ENCODE results near the gene TLE1. TPM values are rescaled to one million over a fixed set of nuclear protein-coding genes. Genes with fewer than 3 reads are reported as not detected.

Gene TLE1
- total RNA-seq, 2 experiments from 2014 or later: 0.37 to 0.75 TPM

DNA sequence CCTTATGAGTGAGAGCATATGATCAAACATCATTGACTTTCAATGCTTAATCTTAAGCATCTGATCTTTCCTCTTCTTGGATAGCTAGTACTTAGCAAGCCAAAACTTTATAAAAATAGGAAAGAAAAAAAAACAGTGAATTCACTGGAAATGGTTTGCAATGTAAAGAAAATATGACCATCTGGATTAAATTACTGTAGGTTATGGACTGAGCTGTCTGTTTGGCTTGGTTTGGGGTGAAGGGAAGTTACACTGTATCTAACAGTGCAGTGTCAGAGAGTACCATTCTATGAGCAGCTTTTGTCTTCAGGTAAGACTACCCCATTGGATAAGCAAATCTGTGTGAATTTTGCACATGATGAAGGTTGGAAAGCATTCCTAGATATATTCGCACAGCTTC is 151.4 kb downstream of the TLE1 start:
- ChIA-PET CTCF (no interaction called here), POLR2A (no interaction called here)
- Mint-ChIP-seq H3K9me3 (no peaks in the 10 kb centered on the region), H3K27ac (no peak overlapping the region), H3K4me3 (no peak overlapping the region), H3K27me3 (no peaks in the 10 kb centered on the region), H3K36me3 (ENCODE audit: low read depth) (no peaks in the 10 kb centered on the region), H3K4me1 (no peaks in the 10 kb centered on the region)
- no peak for DNase-seq

GRCh38 chr9:81536242-81537025 is 152.9 kb downstream of the TLE1 start:
- Mint-ChIP-seq H3K36me3 (ENCODE audit: low read depth) (no peaks in the 10 kb centered on the region), H3K9me3 (no peaks in the 10 kb centered on the region), H3K4me1 (no peaks in the 10 kb centered on the region), H3K27ac (no peak overlapping the region), H3K27me3 (no peaks in the 10 kb centered on the region), H3K4me3 (no peak overlapping the region)
- DNase-seq: no peak
- ChIA-PET POLR2A (no interaction called here), CTCF (no interaction called here)

DNA sequence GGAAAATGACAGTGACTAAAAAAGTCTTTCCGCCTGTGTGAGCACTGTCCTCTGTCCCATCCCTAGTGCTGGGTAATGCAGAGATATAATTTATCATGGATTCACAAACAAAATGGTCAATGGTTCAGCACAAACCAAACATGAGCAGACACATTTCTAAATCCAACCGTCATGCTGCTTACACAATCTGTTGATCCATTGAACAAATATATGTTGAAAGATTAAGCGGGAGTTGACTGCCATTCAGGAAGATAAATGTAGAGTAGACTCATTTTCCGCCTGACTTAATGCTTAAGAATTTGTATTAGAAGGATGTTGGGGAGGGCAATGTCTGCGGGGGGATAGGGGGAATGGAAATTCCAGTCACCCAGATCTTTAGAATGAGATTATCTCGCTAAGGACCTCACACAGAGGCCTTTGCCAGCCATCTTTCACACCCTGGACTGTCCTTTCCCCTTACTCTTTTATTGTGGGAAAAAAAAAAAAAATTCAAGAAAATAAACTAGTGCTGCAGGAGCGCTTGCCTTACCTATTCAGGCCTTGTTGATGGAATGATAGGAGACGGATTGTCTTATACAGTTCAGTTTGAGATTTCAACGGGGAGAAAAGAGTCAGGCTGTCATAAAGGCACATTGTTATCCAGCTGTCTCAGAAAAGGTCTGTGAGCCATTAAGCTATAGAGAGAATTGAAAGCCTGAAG is 153.7 kb downstream of the TLE1 start:
- H3K36me3 Mint-ChIP-seq (ENCODE audit: low read depth): no peaks in the 10 kb centered on the region
- POLR2A ChIA-PET: no interaction called here
- H3K27ac Mint-ChIP-seq: no peak overlapping the region
- H3K27me3 Mint-ChIP-seq: no peaks in the 10 kb centered on the region
- H3K4me1 Mint-ChIP-seq: no peaks in the 10 kb centered on the region
- H3K9me3 Mint-ChIP-seq: peaks cover 2% of the 10 kb centered on the region
- CTCF ChIA-PET: no interaction called here
- no peak overlapping the region for H3K4me3 Mint-ChIP-seq
- no peak for DNase-seq

GRCh38 chr9:81534138-81534875 is 155.0 kb downstream of the TLE1 start:
- no peak overlapping the region for H3K4me3 Mint-ChIP-seq
- H3K36me3 Mint-ChIP-seq (ENCODE audit: low read depth): no peaks in the 10 kb centered on the region
- H3K9me3 Mint-ChIP-seq: peaks cover 2% of the 10 kb centered on the region
- H3K4me1 Mint-ChIP-seq: no peaks in the 10 kb centered on the region
- H3K27ac Mint-ChIP-seq: no peak overlapping the region
- ChIA-PET POLR2A (no interaction called here), CTCF (no interaction called here)
- no peak for DNase-seq
- no peaks in the 10 kb centered on the region for H3K27me3 Mint-ChIP-seq

Other genes starting within 250 kb of the TLE1 start
- not detected for gene SPATA31D4, start 238.9 kb upstream of the TLE1 start, total RNA-seq